Neural progenitor cell (in vitro differentiated cells): ENCODE data around the gene TM9SF3. TPM values are rescaled to one million over a fixed set of nuclear protein-coding genes. Genes with fewer than 3 reads are reported as not detected.

Experiments used
- DNase-seq: peaks from one replicate; pipeline ENCODE4 v3.0.0-alpha.2; 2016; ENCODE audit warnings: low spot score
- H2AFZ ChIP-seq: fragments of 200-600 bp; sonication (generic); replicated peaks from 2 replicates; pipeline ENCODE4 v1.6.1; 2016; ENCODE audit warnings: antibody characterized with exemption
- H3F3A ChIP-seq: fragments of 200-600 bp; sonication (generic); 2 replicates; pipeline ENCODE4 v1.6.1; 2016; ENCODE audit warnings: antibody characterized with exemption, low read depth
- H3K27ac ChIP-seq: fragments of 200-600 bp; sonication (generic); 2 replicates; pipeline ENCODE4 v1.5.1; 2016; ENCODE audit warnings: mild to moderate bottlenecking
- H3K27me3 ChIP-seq: fragments of 200-600 bp; sonication (generic); 2 replicates; pipeline ENCODE4 v1.6.1; 2016; ENCODE audit warnings: mild to moderate bottlenecking, moderate library complexity
- H3K36me3 ChIP-seq: fragments of 200-600 bp; sonication (generic); 2 replicates; pipeline ENCODE4 v1.5.1; 2016
- H3K4me1 ChIP-seq: fragments of 200-600 bp; sonication (generic); 2 replicates; pipeline ENCODE4 v1.6.1; 2016; ENCODE audit warnings: mixed run types
- H3K4me2 ChIP-seq: fragments of 200-600 bp; sonication (generic); 2 replicates; pipeline ENCODE4 v1.6.1; 2016
- H3K4me3 ChIP-seq: fragments of 200-600 bp; sonication (generic); 2 replicates; pipeline ENCODE4 v1.5.1; 2016
- H3K79me2 ChIP-seq: fragments of 200-600 bp; sonication (generic); 2 replicates; pipeline ENCODE4 v1.6.1; 2016; ENCODE audit warnings: low read depth
- H3K9ac ChIP-seq: fragments of 200-600 bp; sonication (generic); 2 replicates; pipeline ENCODE4 v1.6.1; 2016
- H3K9me3 ChIP-seq: fragments of 200-600 bp; sonication (generic); 2 replicates; pipeline ENCODE4 v1.5.1; 2016; ENCODE audit warnings: low read depth
- H4K20me1 ChIP-seq: fragments of 200-600 bp; sonication (generic); 2 replicates; pipeline ENCODE4 v1.6.1; 2016; ENCODE audit warnings: low read depth
- H3K27ac Mint-ChIP-seq: 3 replicates; pipeline ENCODE4 v1.8.0; 2021; ENCODE audit warnings: mixed read lengths
- H3K27me3 Mint-ChIP-seq: 2 replicates; pipeline ENCODE4 v1.8.0; 2022; ENCODE audit warnings: low read depth, mild to moderate bottlenecking, inconsistent platforms, moderate library complexity, mixed read lengths; ENCODE audit not compliant: insufficient read depth
- H3K36me3 Mint-ChIP-seq: 3 replicates; pipeline ENCODE4 v1.8.0; 2021; ENCODE audit warnings: mixed read lengths
- H3K4me1 Mint-ChIP-seq: 3 replicates; pipeline ENCODE4 v1.8.0; 2021; ENCODE audit warnings: mixed read lengths
- H3K4me3 Mint-ChIP-seq: 3 replicates; pipeline ENCODE4 v1.8.0; 2021; ENCODE audit warnings: mild to moderate bottlenecking, moderate library complexity, mixed read lengths
- H3K9me3 Mint-ChIP-seq: 3 replicates; pipeline ENCODE4 v1.8.0; 2020; ENCODE audit warnings: mixed read lengths
- EZH2 ChIP-seq: fragments of 200-600 bp; sonication (generic); IDR thresholded peaks from 2 replicates; pipeline ENCODE4 v1.6.1; 2017; ENCODE audit warnings: antibody characterized with exemption, mild to moderate bottlenecking, moderate library complexity
- EZH2phosphoT487 ChIP-seq: fragments of 200-600 bp; sonication (generic); IDR thresholded peaks from 2 replicates; pipeline ENCODE4 v1.6.1; 2017; ENCODE audit warnings: antibody characterized with exemption
- total RNA-seq: library from RNA; depleted of rRNA; stranded (reverse); fragments of >200 nt; gene quantifications from 2 replicates; pipeline ENCODE4 v1.2.3, GENCODE V29; 2015; ENCODE audit warnings: low replicate concordance
- TF ChIP-seq, protein P1 (sequence below): fragments of 200-600 bp; sonication (generic); IDR thresholded peaks from 2 replicates; pipeline ENCODE4 v1.5.1; 2017; ENCODE audit warnings: antibody characterized with exemption, mild to moderate bottlenecking

Gene TM9SF3
- total RNA-seq, 1 donor from 2014 or later: 122 TPM

DNA sequence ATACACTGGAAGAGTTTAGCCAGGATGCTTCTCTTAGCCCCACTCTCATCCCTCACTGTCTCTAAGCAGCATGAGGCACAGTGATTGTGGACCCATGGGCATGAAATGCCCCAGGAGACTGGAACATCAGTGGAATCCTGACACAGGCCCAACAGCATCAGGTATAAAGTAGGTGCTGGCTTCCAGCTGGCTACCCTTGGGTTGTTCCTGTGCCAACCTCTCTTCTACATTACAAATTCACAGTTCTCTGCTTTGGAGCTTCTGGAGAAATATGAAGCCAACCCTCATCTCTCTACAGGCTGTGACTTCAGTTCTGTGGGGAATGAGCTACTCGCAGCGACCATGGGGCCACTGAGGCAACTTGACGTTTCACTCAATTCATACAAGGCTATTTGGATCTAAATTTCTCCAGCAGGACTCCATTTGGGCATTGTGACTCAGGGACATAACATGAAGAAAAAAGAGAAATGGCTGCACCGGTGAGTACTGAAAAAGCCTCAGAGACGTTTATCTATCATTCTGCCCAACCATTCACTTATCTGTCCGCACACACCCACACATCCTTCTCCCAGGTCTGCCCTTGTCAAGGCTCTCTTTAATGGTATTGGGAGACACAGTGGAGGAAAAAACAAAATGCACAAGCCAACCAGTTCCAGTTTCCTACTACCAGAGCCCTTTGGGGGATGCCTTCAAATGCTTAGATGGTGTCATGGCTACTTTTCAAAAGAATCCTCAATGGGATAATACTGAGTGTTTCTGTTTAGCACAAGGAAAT is 35.4 kb upstream of the TM9SF3 start:
- H3K36me3 ChIP-seq: no peaks in the 10 kb centered on the region
- no peak overlapping the region for H3K4me3 ChIP-seq
- H3K27me3 ChIP-seq: no peaks in the 10 kb centered on the region
- Mint-ChIP-seq H3K4me1 (peaks cover 11% of the 10 kb centered on the region), H3K9me3 (no peaks in the 10 kb centered on the region), H3K4me3 (no peak overlapping the region), H3K36me3 (no peaks in the 10 kb centered on the region), H3K27ac (no peak overlapping the region), H3K27me3 (peaks cover 2% of the 10 kb centered on the region)
- H3K4me2 ChIP-seq: no peak overlapping the region
- DNase-seq: no peak
- H3K9ac ChIP-seq: no peak overlapping the region
- peaks cover 4% of the 10 kb centered on the region for H3K4me1 ChIP-seq
- no peak overlapping the region for H3K27ac ChIP-seq
- no peaks in the 10 kb centered on the region for H3K79me2 ChIP-seq
- no peaks in the 10 kb centered on the region for H4K20me1 ChIP-seq
- no peak for TF ChIP-seq EZH2
- TF ChIP-seq, protein P1, sequence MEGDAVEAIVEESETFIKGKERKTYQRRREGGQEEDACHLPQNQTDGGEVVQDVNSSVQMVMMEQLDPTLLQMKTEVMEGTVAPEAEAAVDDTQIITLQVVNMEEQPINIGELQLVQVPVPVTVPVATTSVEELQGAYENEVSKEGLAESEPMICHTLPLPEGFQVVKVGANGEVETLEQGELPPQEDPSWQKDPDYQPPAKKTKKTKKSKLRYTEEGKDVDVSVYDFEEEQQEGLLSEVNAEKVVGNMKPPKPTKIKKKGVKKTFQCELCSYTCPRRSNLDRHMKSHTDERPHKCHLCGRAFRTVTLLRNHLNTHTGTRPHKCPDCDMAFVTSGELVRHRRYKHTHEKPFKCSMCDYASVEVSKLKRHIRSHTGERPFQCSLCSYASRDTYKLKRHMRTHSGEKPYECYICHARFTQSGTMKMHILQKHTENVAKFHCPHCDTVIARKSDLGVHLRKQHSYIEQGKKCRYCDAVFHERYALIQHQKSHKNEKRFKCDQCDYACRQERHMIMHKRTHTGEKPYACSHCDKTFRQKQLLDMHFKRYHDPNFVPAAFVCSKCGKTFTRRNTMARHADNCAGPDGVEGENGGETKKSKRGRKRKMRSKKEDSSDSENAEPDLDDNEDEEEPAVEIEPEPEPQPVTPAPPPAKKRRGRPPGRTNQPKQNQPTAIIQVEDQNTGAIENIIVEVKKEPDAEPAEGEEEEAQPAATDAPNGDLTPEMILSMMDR: no peak
- no peaks in the 10 kb centered on the region for H3F3A ChIP-seq
- no peak overlapping the region for H2AFZ ChIP-seq
- H3K9me3 ChIP-seq: no peaks in the 10 kb centered on the region

DNA sequence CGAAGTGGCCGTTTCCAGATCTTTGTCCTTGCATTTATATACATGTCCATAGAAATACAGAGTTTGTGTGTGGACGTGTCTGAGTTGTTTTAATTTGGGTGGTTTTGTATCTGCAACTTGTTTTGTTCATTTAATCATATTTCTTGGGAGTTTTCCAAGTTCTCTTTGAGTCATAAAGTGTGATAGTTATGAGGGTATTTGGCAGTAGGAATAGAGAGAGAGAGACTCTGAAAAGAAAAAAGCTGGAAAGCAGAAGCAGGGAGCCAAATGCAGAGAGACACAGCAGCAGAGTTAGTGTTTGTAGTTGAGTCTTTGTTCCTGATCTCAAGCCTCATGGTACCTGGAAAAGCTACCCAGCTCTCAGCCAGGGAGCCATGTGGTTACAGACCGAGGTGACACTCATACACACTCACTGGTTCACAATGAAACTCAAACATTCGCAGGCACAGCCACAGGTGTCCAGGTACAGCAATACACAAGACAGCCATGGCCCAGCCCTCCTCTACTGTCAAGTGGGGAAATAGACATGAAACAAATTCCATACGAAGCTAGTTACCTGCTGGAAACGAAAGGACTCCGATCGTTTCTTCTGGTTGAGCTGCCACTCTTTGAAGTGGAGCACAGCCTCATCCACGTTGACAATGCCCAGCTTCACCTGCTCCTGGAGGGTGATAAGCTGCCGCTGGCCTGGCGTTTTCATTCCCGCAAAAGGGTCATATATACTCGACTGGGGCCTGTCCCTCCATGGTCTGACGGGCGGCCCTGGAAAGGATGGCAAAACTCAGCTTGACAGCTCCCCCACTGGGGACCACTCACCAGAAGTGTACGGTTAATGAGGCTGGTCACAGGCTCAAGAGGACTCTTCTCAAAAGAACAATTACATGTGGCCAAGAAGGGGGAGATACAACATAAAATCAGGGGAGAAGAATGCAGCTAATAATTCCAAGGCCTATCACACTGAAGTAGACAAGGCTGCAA is 33.3 kb upstream of the TM9SF3 start:
- H3K36me3 Mint-ChIP-seq: no peaks in the 10 kb centered on the region
- no peak overlapping the region for H3K27ac Mint-ChIP-seq
- H3K79me2 ChIP-seq: no peaks in the 10 kb centered on the region
- no peaks in the 10 kb centered on the region for H3F3A ChIP-seq
- H3K36me3 ChIP-seq: no peaks in the 10 kb centered on the region
- no peak overlapping the region for H3K4me3 ChIP-seq
- H3K9me3 Mint-ChIP-seq: no peaks in the 10 kb centered on the region
- TF ChIP-seq EZH2: no peak
- no peaks in the 10 kb centered on the region for H3K27me3 ChIP-seq
- no peak overlapping the region for H3K9ac ChIP-seq
- peaks cover 4% of the 10 kb centered on the region for H3K4me1 ChIP-seq
- no peak for DNase-seq
- no peak overlapping the region for H3K4me2 ChIP-seq
- no peak overlapping the region for H3K4me3 Mint-ChIP-seq
- no peaks in the 10 kb centered on the region for H3K9me3 ChIP-seq
- no peak overlapping the region for H2AFZ ChIP-seq
- peaks cover 11% of the 10 kb centered on the region for H3K4me1 Mint-ChIP-seq
- H3K27ac ChIP-seq: no peak overlapping the region
- no peaks in the 10 kb centered on the region for H4K20me1 ChIP-seq
- peaks cover 2% of the 10 kb centered on the region for H3K27me3 Mint-ChIP-seq

DNA sequence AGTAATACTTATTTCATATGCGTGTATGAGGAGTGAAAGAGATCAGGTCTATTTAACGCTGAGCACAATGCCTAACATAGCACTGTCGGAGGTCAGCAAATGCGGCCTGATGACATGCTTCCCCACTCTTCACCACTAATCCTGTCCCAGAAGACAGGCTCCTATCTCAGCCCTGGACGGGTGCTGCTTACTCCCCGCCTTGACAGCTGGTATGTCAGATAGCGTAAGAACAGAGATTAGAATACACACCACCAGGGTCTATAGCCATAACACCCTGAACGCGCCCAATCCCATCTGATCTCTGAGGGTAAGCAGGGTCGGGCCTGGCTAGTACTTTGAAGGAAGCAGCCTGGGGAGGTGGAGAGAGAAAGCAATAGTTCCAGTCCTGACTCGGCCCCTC is 32.3 kb upstream of the TM9SF3 start:
- Histone ChIP-seq H3K4me1 (peaks cover 4% of the 10 kb centered on the region), H3K36me3 (no peaks in the 10 kb centered on the region), H3K4me3 (no peak overlapping the region), H2AFZ (no peak overlapping the region), H3K9ac (no peak overlapping the region), H3K79me2 (no peaks in the 10 kb centered on the region), H3F3A (no peaks in the 10 kb centered on the region), H4K20me1 (no peaks in the 10 kb centered on the region), H3K4me2 (no peak overlapping the region), H3K27me3 (no peaks in the 10 kb centered on the region), H3K9me3 (no peaks in the 10 kb centered on the region), H3K27ac (no peak overlapping the region)
- Mint-ChIP-seq H3K9me3 (no peaks in the 10 kb centered on the region), H3K4me3 (no peak overlapping the region), H3K27me3 (peaks cover 2% of the 10 kb centered on the region), H3K4me1 (peaks cover 11% of the 10 kb centered on the region), H3K27ac (no peak overlapping the region), H3K36me3 (no peaks in the 10 kb centered on the region)
- TF ChIP-seq EZH2 (no peak), EZH2phosphoT487 (no peak)
- TF ChIP-seq, protein P1: no peak
- DNase-seq: no peak
